Erythroblast (primary cell): Measurements from ENCODE around the gene CFLAR.

ENCODE experiments used
- GATA1 ChIP-seq: IDR thresholded peaks from 2 replicates; pipeline ENCODE4 v1.6.1; 2011; ENCODE audit warnings: low read depth, mild to moderate bottlenecking, control low read depth, low read length, moderate library complexity
- POLR2A ChIP-seq: IDR thresholded peaks from 2 replicates; pipeline ENCODE4 v1.6.1; 2011; ENCODE audit warnings: mild to moderate bottlenecking, low read length

DNA sequence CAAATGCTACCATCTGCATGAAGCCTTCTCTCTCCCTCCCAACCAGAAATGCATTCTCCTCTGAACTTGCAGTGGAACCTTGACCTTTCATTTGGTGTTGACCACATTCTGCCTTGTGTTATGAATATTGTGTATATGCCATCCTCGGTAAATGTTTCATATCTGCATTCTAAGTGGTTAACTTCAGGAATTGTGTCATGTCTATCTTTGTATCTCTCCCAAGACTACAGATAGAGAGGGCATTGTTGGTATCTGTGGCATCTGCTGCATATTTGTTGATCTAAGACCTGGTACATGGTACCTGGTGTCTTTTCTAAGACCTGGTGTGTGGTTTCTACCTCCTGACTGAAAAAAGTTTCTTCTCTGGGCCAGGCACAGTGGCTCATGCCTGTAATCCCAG, 101.0 kb downstream of the CFLAR start:
- TF ChIP-seq POLR2A (no peak), GATA1 (no peak)
